Measurements from ENCODE around the gene PRSS1.

Gene PRSS1

GRCh38 chr7:142720986-142721385 is 28.3 kb upstream of the PRSS1 start:
- Histone ChIP-seq H3K36me3 (replicated peaks; ENCODE audit: low read depth, low read length) (no peaks in the 10 kb centered on the region), H2AFZ (ENCODE audit: low read depth, low read length) (no peak overlapping the region), H4K20me1 (ENCODE audit: insufficient read depth, low read length) (no peaks in the 10 kb centered on the region), H3K9ac (ENCODE audit: low read length) (no peak overlapping the region), H3K79me2 (ENCODE audit: low read length) (no peaks in the 10 kb centered on the region), H3K4me2 (ENCODE audit: low read length) (no peak overlapping the region), H3K9me3 (ENCODE audit: insufficient read depth, low read length) (no peaks in the 10 kb centered on the region), H3K4me3 (ENCODE audit: low read length) (no peak overlapping the region), H3K27ac (ENCODE audit: low read length) (no peak overlapping the region), H3K4me1 (ENCODE audit: low read length) (peaks cover 4% of the 10 kb centered on the region; the same call in 1 of the 2 replicates), H3K27me3 (ENCODE audit: low read depth, low read length) (no peaks in the 10 kb centered on the region; the same call in 1 of the 2 replicates)
- TF ChIP-seq EZH2phosphoT487 (IDR thresholded peaks at IDR 0.05; ENCODE audit: low read depth) = no peak
- no peak for TF ChIP-seq CTCF (IDR thresholded peaks at IDR 0.05; ENCODE audit: low read depth, low read length)

GRCh38 chr7:142722248-142722794 is 27.0 kb upstream of the PRSS1 start:
- Histone ChIP-seq H3K36me3 (replicated peaks; ENCODE audit: low read depth, low read length) (no peaks in the 10 kb centered on the region), H3K27ac (ENCODE audit: low read length) (no peak overlapping the region), H3K9ac (ENCODE audit: low read length) (no peak overlapping the region), H3K79me2 (ENCODE audit: low read length) (no peaks in the 10 kb centered on the region), H3K4me1 (ENCODE audit: low read length) (peaks cover 4% of the 10 kb centered on the region; the same call in 1 of the 2 replicates), H3K4me3 (ENCODE audit: low read length) (peak overlapping the region; percentile 62), H3K9me3 (ENCODE audit: insufficient read depth, low read length) (no peaks in the 10 kb centered on the region), H3K4me2 (ENCODE audit: low read length) (peak overlapping the region; percentile 61), H3K27me3 (ENCODE audit: low read depth, low read length) (no peaks in the 10 kb centered on the region; the same call in 1 of the 2 replicates), H2AFZ (ENCODE audit: low read depth, low read length) (peak overlapping the region; percentile 72; the same call in 1 of the 2 replicates), H4K20me1 (ENCODE audit: insufficient read depth, low read length) (no peaks in the 10 kb centered on the region)
- no peak for TF ChIP-seq CTCF (IDR thresholded peaks at IDR 0.05; ENCODE audit: low read depth, low read length)
- no peak for TF ChIP-seq EZH2phosphoT487 (IDR thresholded peaks at IDR 0.05; ENCODE audit: low read depth)

GRCh38 chr7:142733271-142733670 is 16.0 kb upstream of the PRSS1 start:
- no peaks in the 10 kb centered on the region for H4K20me1 ChIP-seq (ENCODE audit: insufficient read depth, low read length)
- H3K4me3 ChIP-seq (ENCODE audit: low read length) = no peak overlapping the region
- no peaks in the 10 kb centered on the region for H3K36me3 ChIP-seq (replicated peaks; ENCODE audit: low read depth, low read length)
- H3K27ac ChIP-seq (ENCODE audit: low read length) = no peak overlapping the region
- no peak overlapping the region for H2AFZ ChIP-seq (ENCODE audit: low read depth, low read length)
- H3K4me1 ChIP-seq (ENCODE audit: low read length) = no peaks in the 10 kb centered on the region
- no peak overlapping the region for H3K9ac ChIP-seq (ENCODE audit: low read length)
- TF ChIP-seq EZH2phosphoT487 (IDR thresholded peaks at IDR 0.05; ENCODE audit: low read depth) (no peak), CTCF (IDR thresholded peaks at IDR 0.05; ENCODE audit: low read depth, low read length) (no peak)
- H3K4me2 ChIP-seq (ENCODE audit: low read length) = no peak overlapping the region
- H3K9me3 ChIP-seq (ENCODE audit: insufficient read depth, low read length) = no peaks in the 10 kb centered on the region
- no peaks in the 10 kb centered on the region for H3K79me2 ChIP-seq (ENCODE audit: low read length)
- peaks cover 14% of the 10 kb centered on the region for H3K27me3 ChIP-seq (ENCODE audit: low read depth, low read length)

- Histone ChIP-seq H3K9me3 (ENCODE audit: insufficient read depth, low read length) (no peaks in the 10 kb centered on the region), H4K20me1 (ENCODE audit: insufficient read depth, low read length) (no peaks in the 10 kb centered on the region), H3K4me2 (ENCODE audit: low read length) (0 out of 2 replicates have a peak overlapping the region, but pooled peaks have one; percentile 9), H3K4me3 (ENCODE audit: low read length) (no peak overlapping the region), H3K27me3 (ENCODE audit: low read depth, low read length) (peaks cover 10% of the 10 kb centered on the region; the same call in 1 of the 2 replicates), H3K79me2 (ENCODE audit: low read length) (no peaks in the 10 kb centered on the region), H3K27ac (ENCODE audit: low read length) (no peak overlapping the region), H2AFZ (ENCODE audit: low read depth, low read length) (no peak overlapping the region), H3K4me1 (ENCODE audit: low read length) (peaks cover 10% of the 10 kb centered on the region), H3K9ac (ENCODE audit: low read length) (no peak overlapping the region), H3K36me3 (replicated peaks; ENCODE audit: low read depth, low read length) (no peaks in the 10 kb centered on the region)
- TF ChIP-seq CTCF (IDR thresholded peaks at IDR 0.05; ENCODE audit: low read depth, low read length) (peak; percentile 32), EZH2phosphoT487 (IDR thresholded peaks at IDR 0.05; ENCODE audit: low read depth) (no peak)
Observed at GRCh38 chr7:142739923-142740492, 9.3 kb upstream of the PRSS1 start.
